ENCODE data around the gene PDLIM7.
"Not testable (repeated sequence)": the region's sequence is repeated elsewhere in the genome, so short reads cannot be mapped to it uniquely, and the experiment has no call there.

PDLIM7 gene

GRCh38 chr5:177491983-177492746 is 5.2 kb downstream of the PDLIM7 start:
- no peak for DNase-seq (ENCODE audit: low read depth in 1 of 2, low spot score in 1 of 2)

DNA sequence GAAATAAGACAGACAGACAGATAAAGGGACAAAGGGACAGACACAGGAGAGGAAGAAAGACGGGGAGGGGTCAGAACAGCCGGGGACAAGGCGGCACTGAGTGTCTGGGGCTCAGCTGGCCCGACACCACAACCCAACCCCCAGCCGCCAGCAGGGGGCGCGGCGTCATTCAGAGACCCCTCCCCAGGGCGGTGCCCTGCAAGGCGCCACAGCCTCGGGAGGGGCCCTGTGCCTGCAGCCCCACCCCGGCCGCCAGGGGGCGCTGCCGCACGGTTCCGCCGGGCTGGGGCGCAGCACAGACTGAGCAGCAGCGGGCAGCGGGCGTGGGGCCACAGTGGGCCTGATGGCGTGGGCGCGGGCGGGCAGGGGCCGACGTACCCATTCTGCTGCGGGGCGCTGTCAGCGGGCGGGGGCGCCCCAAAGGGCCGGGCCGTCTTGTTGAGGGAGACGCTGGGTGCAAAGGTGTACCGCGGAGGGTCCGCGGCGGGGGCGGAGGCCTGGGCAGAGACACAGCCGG is 5.9 kb downstream of the PDLIM7 start:
- DNase-seq (ENCODE audit: low read depth in 1 of 2, low spot score in 1 of 2): no peak

DNA sequence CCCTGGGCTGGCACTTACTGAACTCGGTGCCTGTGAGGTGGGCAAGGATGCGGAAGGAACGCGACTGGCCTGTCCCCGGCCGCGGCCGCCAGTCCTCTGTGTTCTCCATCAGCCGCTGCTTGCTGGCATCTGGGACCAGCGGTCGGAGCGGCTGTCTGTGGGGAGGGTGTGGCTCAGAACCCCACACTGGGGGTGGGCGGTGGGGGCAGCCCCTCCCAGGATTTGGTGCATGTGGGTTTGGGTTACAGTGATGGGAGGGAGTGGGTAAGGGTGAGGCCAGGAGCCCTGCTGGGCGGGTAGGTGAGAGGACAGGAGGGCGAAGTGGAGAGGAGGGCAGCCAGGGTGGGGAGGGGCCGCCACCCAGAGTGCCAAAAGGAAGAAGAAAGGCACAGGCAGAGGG is 6.4 kb downstream of the PDLIM7 start:
- no peak for DNase-seq (ENCODE audit: low read depth in 1 of 2, low spot score in 1 of 2)

- DNase-seq (ENCODE audit: low read depth in 1 of 2, low spot score in 1 of 2): no peak
Observed at GRCh38 chr5:177490311-177490991, 7.0 kb downstream of the PDLIM7 start.

DNA sequence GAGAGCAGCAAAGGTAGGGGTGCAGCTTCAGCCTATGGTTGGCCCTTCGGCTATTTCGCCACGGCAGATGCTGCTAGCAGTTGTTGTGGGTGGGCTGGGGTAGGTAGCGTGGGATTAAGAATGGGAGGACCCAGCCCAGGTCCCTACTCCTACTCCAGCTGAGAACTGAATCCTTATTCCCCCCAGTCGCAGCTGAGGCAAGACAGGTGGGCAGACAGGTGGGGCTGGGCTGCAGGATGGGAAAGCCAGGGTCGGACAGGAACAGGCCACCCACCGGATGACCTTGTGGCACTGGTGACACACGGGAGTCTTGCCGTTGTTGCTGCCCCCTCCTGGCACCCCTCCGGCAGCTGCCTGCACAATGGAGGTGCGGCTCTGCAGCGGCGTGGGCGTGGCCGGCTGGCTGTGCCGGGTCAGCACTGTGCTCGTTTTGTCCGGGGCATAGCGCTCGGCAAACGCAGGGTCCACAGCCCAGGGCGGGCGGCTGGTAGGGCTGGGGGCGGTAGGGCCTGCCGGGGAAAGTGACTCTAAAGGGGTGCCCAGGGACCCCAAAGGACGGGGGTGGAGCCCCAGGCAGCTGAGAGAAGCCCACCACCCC is 8.2 kb downstream of the PDLIM7 start:
- no peak for DNase-seq (ENCODE audit: low read depth in 1 of 2, low spot score in 1 of 2)

GRCh38 chr5:177487975-177488374 is 9.4 kb downstream of the PDLIM7 start:
- DNase-seq (ENCODE audit: low read depth in 1 of 2, low spot score in 1 of 2): no peak

- DNase-seq (ENCODE audit: low read depth in 1 of 2, low spot score in 1 of 2): no peak
Observed at GRCh38 chr5:177487144-177487543, 10.3 kb downstream of the PDLIM7 start.

- no peak for DNase-seq (ENCODE audit: low read depth in 1 of 2, low spot score in 1 of 2)
Observed at GRCh38 chr5:177486256-177486655, 11.1 kb downstream of the PDLIM7 start.

DNA sequence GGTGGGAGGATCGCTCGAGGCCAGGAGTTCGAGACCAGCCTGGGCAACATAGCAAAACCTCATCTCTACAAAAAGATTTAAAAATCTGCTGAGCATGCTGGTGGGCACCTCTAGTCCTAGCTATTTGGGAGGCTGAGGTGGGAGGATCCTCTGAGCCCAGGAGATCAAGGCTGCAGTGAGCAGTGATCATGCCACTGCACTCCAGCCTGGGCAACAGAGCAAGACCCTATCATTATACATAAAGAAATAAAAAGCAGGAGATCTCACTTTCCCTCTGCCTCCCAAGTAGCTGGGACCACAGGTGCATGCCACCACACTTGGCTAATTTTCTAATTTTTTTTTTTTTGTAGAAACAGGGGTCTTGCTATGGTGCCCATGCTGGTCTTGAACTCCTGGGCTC is 11.7 kb downstream of the PDLIM7 start:
- not testable (repeated sequence) for DNase-seq (ENCODE audit: low read depth in 1 of 2, low spot score in 1 of 2)

- DNase-seq (ENCODE audit: low read depth in 1 of 2, low spot score in 1 of 2): no peak
Observed at GRCh38 chr5:177484902-177485549, 12.4 kb downstream of the PDLIM7 start.

- DNase-seq (ENCODE audit: low read depth in 1 of 2, low spot score in 1 of 2): no peak
Observed at GRCh38 chr5:177483994-177484901, 13.2 kb downstream of the PDLIM7 start.

DNA sequence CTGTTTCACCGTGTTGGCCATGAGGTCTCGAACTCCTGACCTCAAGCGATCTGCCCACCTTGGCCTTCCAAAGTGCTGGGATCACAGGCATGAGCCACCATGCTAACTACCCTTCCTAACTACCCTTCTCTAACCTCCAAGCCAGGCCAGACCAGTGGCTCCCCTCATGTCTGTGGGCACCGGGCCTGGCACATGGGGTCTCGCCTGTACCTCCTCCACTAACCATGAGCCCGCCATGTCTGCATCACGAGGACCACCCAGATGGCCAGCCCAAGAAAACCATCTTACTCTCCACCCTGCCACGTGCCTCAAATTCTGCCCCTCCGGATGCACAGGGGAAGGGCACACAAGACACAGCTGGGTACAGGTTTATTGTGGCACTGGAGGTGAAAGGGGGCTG is 14.4 kb downstream of the PDLIM7 start:
- no peak for DNase-seq (ENCODE audit: low read depth in 1 of 2, low spot score in 1 of 2)

GRCh38 chr5:177482359-177482795 is 15.0 kb downstream of the PDLIM7 start:
- no peak for DNase-seq (ENCODE audit: low read depth in 1 of 2, low spot score in 1 of 2)

- no peak for DNase-seq (ENCODE audit: low read depth in 1 of 2, low spot score in 1 of 2)
Observed at GRCh38 chr5:177479774-177480173, 17.6 kb downstream of the PDLIM7 start.

- DNase-seq (ENCODE audit: low read depth in 1 of 2, low spot score in 1 of 2): no peak
Observed at GRCh38 chr5:177478711-177479646, 18.4 kb downstream of the PDLIM7 start.

GRCh38 chr5:177477701-177478477 is 19.5 kb downstream of the PDLIM7 start:
- DNase-seq (ENCODE audit: low read depth in 1 of 2, low spot score in 1 of 2): no peak

DNA sequence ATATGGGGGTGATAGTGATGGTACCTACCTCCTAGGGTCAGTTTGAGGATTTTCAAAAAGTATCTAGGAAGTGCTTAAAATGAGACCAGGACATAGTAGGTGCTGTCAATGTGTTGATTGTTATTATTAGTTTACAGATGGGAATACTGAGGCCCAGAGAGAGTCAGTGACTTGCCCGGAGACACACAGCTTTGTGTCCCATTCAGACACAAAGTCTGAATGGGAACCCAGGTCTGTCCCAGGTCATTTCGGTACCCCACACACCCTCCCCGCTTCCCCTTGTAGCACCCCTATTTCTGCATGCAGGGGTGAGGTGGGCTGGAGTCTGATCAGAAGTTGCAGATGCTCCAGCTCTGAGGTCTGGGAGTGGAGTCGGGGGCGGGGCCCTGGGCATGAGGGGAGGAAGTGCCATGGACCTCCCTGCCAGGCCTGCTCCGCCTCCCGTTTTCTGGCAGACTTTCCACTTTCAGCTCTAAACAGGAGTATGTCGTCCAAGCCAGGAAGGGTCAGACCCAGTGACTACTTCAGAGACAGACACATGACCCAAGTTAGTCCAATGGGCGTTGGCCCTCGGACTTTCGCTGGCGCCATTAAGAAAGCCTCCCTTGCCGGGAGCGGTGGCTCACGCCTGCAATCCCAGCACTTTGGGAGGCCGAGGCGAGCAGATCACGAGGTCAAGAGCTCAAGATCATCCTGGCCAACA is 20.7 kb downstream of the PDLIM7 start:
- no peak for DNase-seq (ENCODE audit: low read depth in 1 of 2, low spot score in 1 of 2)

All from activated T-helper 1 cell treated with anti-CD3 and anti-CD28 coated beads, Interleukin-2, amount 50 U/mL, for 16 hours (primary cell).